ENCODE data around the gene MYO9B. TPM values are rescaled to one million over a fixed set of nuclear protein-coding genes. Genes with fewer than 3 reads are reported as not detected.

MYO9B gene
- total and polyA plus RNA-seq, 2 of the 13 experiments (the other 11 are each of a cell fraction or from before 2014, with no cell fraction given) = 18.0 to 18.3 TPM

DNA sequence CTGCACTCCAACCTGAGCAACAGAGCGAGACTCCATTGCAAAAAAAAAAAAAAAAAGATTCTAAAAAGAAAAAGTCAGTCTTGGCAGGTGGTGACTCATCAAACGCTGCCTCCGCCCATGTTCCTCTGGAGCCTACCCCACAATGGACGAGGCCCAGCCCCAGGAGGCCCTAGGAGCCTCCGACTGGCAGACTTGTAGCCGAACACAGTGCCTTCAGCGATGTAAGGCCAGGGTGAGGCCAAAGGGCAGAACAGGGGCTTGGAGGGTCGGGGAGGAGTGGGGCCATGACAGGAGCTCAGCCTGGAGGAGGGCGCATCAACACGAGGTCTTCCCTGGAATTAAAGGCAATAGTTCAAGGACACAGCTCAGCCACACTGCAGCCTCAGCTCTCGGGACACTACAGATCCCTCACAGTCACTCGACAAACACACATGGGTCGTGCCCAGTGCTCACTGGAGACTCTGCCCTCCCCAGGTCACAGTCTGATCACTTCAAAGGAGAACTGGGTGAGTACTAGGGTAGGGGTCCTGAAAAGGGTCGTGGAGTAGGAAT lies 144.7 kb downstream of the MYO9B start (continued):
- TF ChIP-seq ZSCAN9 (CRISPR knock-in tag; IDR thresholded peaks at IDR 0.05; ENCODE audit: borderline replicate concordance) (no peak), ZNF260 (CRISPR knock-in tag; IDR thresholded peaks at IDR 0.05; ENCODE audit: borderline replicate concordance, low read depth) (no peak), ONECUT2 (CRISPR knock-in tag; IDR thresholded peaks at IDR 0.05) (no peak), HNRNPLL (IDR thresholded peaks at IDR 0.05; ENCODE audit: low read depth, low read length, poor library complexity, severe bottlenecking) (no peak), EED (CRISPR knock-in tag; IDR thresholded peaks at IDR 0.05) (no peak), RBM22 (optimal IDR thresholded peaks at IDR 0.05; ENCODE audit: low read length) (no peak), ZFX (CRISPR knock-in tag; IDR thresholded peaks at IDR 0.05; ENCODE audit: low read depth) (peak; percentile 34; the same call in 1 of the 2 replicates), ZBTB49 (CRISPR knock-in tag; IDR thresholded peaks at IDR 0.05; ENCODE audit: borderline replicate concordance) (no peak), ARNTL (CRISPR knock-in tag; IDR thresholded peaks at IDR 0.05) (no peak), JARID2 (CRISPR knock-in tag; IDR thresholded peaks at IDR 0.05; ENCODE audit: insufficient replicate concordance) (no peak), ZNF333 (CRISPR knock-in tag; IDR thresholded peaks at IDR 0.05; ENCODE audit: borderline replicate concordance) (no peak), ZNF160 (CRISPR knock-in tag; IDR thresholded peaks at IDR 0.05) (no peak), ZNF7 (CRISPR knock-in tag; IDR thresholded peaks at IDR 0.05) (no peak), ZNF350 (CRISPR knock-in tag; IDR thresholded peaks at IDR 0.05; ENCODE audit: borderline replicate concordance, low read depth) (no peak), TRIM24 (CRISPR knock-in tag; IDR thresholded peaks at IDR 0.05) (no peak), KAT8 (CRISPR knock-in tag; IDR thresholded peaks at IDR 0.05) (no peak), SKI (IDR thresholded peaks at IDR 0.05; ENCODE audit: partially characterized antibody) (no peak), ZNF572 (CRISPR knock-in tag; IDR thresholded peaks at IDR 0.05) (no peak), NFE2 (CRISPR knock-in tag; IDR thresholded peaks at IDR 0.05) (no peak), PLRG1 (conservative IDR thresholded peaks at IDR 0.05) (no peak), ELF3 (CRISPR knock-in tag; IDR thresholded peaks at IDR 0.05) (no peak)
- TF ChIP-seq, protein P1, sequence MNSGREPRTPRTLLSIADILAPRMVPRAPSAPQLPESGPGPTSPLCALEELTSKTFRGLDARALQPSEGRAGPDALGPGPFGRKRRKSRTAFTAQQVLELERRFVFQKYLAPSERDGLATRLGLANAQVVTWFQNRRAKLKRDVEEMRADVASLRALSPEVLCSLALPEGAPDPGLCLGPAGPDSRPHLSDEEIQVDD (CRISPR knock-in tag; IDR thresholded peaks at IDR 0.05; ENCODE audit: borderline replicate concordance) = no peak
- TF ChIP-seq, protein P2, sequence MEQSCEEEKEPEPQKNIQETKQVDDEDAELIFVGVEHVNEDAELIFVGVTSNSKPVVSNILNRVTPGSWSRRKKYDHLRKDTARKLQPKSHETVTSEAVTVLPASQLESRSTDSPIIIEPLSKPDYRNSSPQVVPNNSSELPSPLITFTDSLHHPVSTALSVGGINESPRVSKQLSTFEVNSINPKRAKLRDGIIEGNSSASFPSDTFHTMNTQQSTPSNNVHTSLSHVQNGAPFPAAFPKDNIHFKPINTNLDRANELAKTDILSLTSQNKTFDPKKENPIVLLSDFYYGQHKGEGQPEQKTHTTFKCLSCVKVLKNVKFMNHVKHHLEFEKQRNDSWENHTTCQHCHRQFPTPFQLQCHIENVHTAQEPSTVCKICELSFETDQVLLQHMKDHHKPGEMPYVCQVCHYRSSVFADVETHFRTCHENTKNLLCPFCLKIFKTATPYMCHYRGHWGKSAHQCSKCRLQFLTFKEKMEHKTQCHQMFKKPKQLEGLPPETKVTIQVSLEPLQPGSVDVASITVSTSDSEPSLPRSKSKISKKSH (CRISPR knock-in tag; IDR thresholded peaks at IDR 0.05; ENCODE audit: borderline replicate concordance) = peak; percentile 33; the same call in 1 of the 2 replicates
- TF ChIP-seq, protein P3, sequence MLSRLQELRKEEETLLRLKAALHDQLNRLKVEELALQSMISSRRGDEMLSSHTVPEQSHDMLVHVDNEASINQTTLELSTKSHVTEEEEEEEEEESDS (CRISPR knock-in tag; IDR thresholded peaks at IDR 0.05; ENCODE audit: borderline replicate concordance) = no peak
